GM13977 (cell line): ENCODE measurements around the gene CRYGN.

Experiments used
- DNase-seq: peaks from one replicate; pipeline ENCODE4 v3.0.0; 2012; ENCODE audit warnings: low spot score
- in situ Hi-C: fragments of 300-500 bp; cut with MboI; formaldehyde crosslinking; loops from one replicate; pipeline ENCODE4 v1.12.0; 2022; ENCODE audit warnings: low sequenced_read_pairs, low pct_unique_long_range_greater_than_20kb, mixed read lengths, inconsistent platforms; ENCODE audit not compliant: unreplicated experiment
- TF ChIP-seq, protein P1 (sequence below): IDR thresholded peaks from 2 replicates; pipeline ENCODE4 v1.5.1; 2012; ENCODE audit warnings: mild to moderate bottlenecking, control low read depth; ENCODE audit not compliant: insufficient read depth; ENCODE audit errors: extremely low read depth, missing control alignments

Gene CRYGN

DNA sequence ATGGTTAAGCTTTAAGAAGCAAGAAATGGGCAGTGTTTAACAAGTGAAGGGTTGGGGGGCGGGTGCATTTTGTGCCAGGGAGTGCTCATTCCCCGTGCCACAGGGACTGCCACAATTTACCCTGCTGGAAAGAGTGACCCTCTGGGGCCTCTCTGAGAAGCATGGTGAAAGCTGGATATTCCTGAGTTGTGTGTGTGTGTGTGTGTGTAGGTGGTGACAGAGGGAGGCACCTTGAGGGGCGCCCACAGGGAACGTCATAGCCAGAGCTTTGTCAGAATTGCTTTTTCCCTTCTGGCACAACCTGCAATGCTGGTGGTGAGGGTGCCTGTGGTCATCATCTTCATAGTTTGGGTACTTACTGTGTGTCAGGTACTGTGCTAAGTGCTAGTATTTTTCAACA, 27.6 kb downstream of the CRYGN start:
- DNase-seq = no peak
- in situ Hi-C loops = no loop called here

DNA sequence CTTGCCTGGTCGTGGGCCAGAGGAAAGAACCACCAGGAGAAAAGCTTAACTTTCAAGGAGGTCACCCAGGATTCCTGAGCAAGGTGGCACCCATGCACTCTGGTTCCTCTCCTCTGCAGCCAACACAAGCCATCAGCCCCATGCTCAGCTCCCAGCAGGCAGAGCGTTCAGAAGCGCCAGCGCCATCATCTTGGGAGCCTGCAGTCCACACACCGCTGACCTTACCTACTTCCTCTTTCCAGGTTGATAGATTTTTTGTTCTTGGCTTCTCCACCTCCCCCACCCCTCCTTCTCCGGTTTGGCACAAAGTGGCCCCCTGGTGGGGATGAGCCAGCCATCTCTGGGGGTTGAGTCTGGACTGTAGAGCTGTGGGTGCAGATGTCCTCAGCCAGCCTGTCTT, 28.4 kb downstream of the CRYGN start:
- in situ Hi-C loops = no loop called here

More for the DNA sequence above, 27.6 kb downstream of the CRYGN start:
- TF ChIP-seq, protein P1, sequence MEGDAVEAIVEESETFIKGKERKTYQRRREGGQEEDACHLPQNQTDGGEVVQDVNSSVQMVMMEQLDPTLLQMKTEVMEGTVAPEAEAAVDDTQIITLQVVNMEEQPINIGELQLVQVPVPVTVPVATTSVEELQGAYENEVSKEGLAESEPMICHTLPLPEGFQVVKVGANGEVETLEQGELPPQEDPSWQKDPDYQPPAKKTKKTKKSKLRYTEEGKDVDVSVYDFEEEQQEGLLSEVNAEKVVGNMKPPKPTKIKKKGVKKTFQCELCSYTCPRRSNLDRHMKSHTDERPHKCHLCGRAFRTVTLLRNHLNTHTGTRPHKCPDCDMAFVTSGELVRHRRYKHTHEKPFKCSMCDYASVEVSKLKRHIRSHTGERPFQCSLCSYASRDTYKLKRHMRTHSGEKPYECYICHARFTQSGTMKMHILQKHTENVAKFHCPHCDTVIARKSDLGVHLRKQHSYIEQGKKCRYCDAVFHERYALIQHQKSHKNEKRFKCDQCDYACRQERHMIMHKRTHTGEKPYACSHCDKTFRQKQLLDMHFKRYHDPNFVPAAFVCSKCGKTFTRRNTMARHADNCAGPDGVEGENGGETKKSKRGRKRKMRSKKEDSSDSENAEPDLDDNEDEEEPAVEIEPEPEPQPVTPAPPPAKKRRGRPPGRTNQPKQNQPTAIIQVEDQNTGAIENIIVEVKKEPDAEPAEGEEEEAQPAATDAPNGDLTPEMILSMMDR = no peak

DNA sequence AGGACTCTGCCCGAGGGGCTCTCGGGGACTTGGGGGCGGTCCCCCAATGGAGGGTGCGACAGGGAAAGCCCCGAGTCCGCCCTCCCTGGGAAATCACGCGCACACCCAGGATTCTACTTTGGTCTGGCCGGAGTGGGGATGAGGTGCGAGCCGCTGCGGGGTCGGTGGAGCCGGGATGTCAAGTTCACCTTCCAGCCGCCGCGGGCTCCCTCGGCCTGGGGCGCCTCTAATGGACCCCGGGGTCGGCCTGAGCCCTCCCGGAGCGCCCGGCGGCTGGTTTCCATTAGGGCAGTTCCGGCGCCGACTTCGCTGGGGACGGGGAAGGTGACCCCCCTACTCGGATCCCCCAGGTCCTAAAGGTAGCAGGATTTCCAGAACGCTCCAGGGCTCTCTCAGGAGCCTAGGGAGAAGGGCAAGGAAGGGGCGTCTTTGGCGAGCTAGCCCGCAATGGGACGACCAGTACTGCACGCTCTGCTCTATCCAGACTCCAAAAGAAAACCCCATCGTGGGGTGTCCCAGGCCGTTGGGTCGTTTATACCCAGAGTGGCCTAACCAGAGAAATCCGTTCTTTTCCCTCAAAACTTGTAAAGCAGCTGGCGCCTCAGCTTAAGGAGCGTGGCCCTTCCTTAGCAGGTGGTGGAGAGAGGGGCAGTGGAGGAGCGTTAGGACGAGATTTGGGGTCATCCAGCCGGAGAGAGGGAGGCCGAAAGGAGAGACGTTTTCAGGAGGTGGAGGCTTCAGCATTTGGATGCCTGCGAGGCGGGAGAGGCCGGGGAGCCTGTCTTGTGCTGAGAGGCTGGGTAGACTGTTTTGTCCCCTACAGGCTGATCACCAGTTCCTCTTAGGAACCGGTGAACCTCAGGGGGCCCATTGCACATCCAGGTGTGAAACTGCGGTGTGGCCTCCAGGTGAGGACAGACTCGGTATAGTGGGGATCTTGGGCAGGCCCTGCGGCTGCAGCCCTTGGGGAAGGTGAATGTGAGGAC, 29.2 kb downstream of the CRYGN start:
- DNase-seq = no peak
- TF ChIP-seq, protein P1 = no peak
- in situ Hi-C loops = no loop called here

More for the DNA sequence above, 28.4 kb downstream of the CRYGN start:
- DNase-seq = no peak
- TF ChIP-seq, protein P1 = no peak

DNA sequence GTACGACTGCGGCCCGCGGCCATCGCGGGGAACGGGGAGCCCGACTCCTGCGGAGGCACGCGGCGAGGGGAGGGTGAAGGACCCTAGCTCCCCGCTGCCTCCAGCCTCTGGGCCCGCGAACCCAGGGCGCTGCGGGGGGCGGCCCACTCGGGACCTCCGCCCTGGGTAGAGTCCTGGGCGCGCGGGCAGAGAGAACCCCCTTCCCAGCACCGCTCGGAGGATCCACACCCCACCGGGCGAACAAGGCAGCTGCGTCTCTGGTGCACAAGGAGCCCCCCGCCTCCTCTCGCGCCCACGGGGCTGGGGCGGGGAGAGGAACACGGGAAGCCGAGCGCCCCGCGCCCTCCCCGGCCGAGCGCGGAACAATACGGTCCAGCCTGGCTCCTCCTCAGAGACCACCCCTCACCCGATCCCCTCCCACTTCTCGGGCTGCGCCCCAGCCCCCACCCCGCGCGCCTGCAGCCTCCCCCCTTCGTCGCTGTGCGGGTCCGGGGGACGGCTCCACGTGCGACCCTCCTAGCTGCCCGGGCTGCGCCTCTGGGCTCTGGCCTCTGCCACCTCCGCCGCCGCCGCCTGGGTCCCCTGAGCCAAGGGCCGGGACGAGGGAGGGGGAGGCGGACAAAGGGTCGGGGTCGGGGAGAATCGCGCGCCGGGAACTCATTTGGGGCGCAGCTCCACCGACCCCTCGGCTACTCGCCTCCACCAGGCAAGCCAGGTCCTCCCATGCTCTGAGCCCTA, 30.1 kb downstream of the CRYGN start, which contains the start of gene WDR86:
TSS of gene WDR86 (minus strand) at position 372 of the 738 bp plus-strand sequence. CDS start 449 bp downstream, outside the sequence.
- TF ChIP-seq, protein P1 = no peak
- no peak for DNase-seq
- in situ Hi-C loops = no loop called here

DNA sequence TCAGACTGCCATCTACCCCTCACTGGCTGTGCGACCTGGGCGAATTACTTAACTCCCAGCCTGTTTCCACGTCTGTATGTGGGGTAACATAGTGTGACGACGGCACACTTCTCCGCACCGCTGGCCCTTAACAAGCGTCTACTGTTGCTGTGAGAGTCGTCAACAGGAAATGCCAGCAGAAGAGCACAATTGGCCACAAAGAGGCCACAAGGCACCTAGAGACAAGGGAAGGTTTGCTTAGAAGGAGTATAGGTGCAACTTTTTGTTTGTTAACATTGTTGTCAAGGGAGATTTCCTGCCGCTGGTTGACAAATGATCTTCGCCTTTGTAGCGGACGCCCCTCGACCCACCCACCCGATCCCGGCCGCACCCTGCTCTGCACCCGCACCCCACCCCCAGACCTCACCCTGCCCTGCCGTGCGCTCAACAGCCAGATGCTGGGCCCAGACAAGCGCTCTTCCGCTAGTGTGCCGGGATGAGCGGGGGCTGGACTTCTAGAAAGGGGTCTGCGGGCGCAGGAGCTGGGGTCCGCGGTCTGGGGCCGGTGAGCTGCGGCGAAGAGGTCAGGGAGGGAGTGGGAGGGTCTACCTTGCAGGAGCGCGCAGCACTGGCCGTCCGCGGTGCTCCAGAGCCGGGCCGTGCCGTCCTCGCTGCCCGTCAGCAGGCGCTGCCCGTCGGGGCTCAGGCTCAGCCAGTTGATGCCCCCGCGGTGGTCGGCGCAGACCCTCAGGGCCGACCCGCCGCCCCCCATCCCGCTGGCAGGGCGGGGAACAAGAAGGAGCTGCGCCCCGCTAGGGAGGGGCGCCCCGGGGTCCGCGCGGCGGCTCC, 30.9 kb downstream of the CRYGN start:
- in situ Hi-C loops = no loop called here
- no peak for DNase-seq
- TF ChIP-seq, protein P1 = peak; percentile 8

DNA sequence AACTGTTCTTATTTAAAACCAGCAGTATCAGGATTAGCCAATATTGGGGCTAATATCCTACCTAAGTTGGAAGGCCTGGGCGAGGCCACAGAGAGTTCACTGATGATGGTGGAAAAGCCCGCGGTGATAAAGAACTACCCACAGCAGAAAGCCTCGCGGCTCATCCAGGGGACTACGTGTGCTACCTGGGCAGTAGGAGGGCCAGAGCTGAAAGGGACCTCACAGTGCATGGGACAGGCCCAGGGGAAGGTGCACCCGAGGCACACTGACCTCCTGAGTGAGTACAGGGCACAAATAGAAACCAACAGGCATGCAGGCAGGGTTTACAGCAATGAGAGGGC, 31.5 kb downstream of the CRYGN start:
- in situ Hi-C loops = no loop called here
- no peak for DNase-seq
- TF ChIP-seq, protein P1 = no peak
